ENCODE measurements around the gene OR10G4. TPM values are rescaled to one million over a fixed set of nuclear protein-coding genes. Genes with fewer than 3 reads are reported as not detected.
"Not testable (repeated sequence)": the region's sequence is repeated elsewhere in the genome, so short reads cannot be mapped to it uniquely, and the experiment has no call there.

OR10G4 gene
- not detected in 2 replicates for total RNA-seq (2014; rRNA removed; shearing (Covaris generic))

GRCh38 chr11:124012697-124013096 is at the start of gene OR10G4:
Gene OR10G4 (plus strand): TSS chr11:124012997. CDS start chr11:124015575, 2,578 bp downstream.
- no peak for DNase-seq (ENCODE audit: low spot score)

- DNase-seq (ENCODE audit: low spot score) = peak; percentile 7
Measured at GRCh38 chr11:123973816-123974215, 39.0 kb upstream of the OR10G4 start.

GRCh38 chr11:123976770-123977560 is 35.8 kb upstream of the OR10G4 start:
- no peak for DNase-seq (ENCODE audit: low spot score)

GRCh38 chr11:123977731-123978347 is 35.0 kb upstream of the OR10G4 start, which contains the start of gene OR10S1:
Gene OR10S1 (minus strand): TSS chr11:123977781. CDS start chr11:123977664, 117 bp downstream.
- DNase-seq (ENCODE audit: low spot score) = no peak

GRCh38 chr11:123979311-123979710 is 33.5 kb upstream of the OR10G4 start:
- DNase-seq (ENCODE audit: low spot score) = no peak

- no peak for DNase-seq (ENCODE audit: low spot score)
Measured at GRCh38 chr11:123995119-123995518, 17.7 kb upstream of the OR10G4 start, which contains the start of gene OR10G6. Gene OR10G6 (minus strand): TSS chr11:123995161. CDS start chr11:123995161, 0 bp downstream.

- not testable (repeated sequence) for DNase-seq (ENCODE audit: low spot score)
Measured at GRCh38 chr11:124015837-124016236, 3.0 kb downstream of the OR10G4 start.

- DNase-seq (ENCODE audit: low spot score) = no peak
Measured at GRCh38 chr11:124026498-124026897, 13.7 kb downstream of the OR10G4 start, which contains the start of gene OR10G8. Gene OR10G8 (plus strand): TSS chr11:124026798. CDS start chr11:124029623, 2,825 bp downstream.

GRCh38 chr11:124036666-124037065 is 23.9 kb downstream of the OR10G4 start:
- no peak for DNase-seq (ENCODE audit: low spot score)

- DNase-seq (ENCODE audit: low spot score) = no peak
Measured at GRCh38 chr11:124039557-124039956, 26.8 kb downstream of the OR10G4 start.

GRCh38 chr11:124041254-124041653 is 28.5 kb downstream of the OR10G4 start, which contains the start of gene OR10G7:
Gene OR10G7 (minus strand): TSS chr11:124041325. CDS start chr11:124039001, 2,324 bp downstream.
- no peak for DNase-seq (ENCODE audit: low spot score)

GRCh38 chr11:124043420-124043819 is 30.6 kb downstream of the OR10G4 start:
- no peak for DNase-seq (ENCODE audit: low spot score)

- no peak for DNase-seq (ENCODE audit: low spot score)
Measured at GRCh38 chr11:124050748-124051147, 38.0 kb downstream of the OR10G4 start.

- DNase-seq (ENCODE audit: low spot score) = no peak
Measured at GRCh38 chr11:124052966-124053365, 40.2 kb downstream of the OR10G4 start.

Other genes with a start within 250 kb of the OR10G4 start
- not detected in 2 replicates for gene OR6M1, start 206.6 kb upstream of the OR10G4 start, total RNA-seq (2014; rRNA removed; shearing (Covaris generic))
- not detected in 2 replicates for gene TMEM225, start 127.3 kb upstream of the OR10G4 start, total RNA-seq (2014; rRNA removed; shearing (Covaris generic))
- gene OR8D4, start 110.8 kb upstream of the OR10G4 start, total RNA-seq (2014; rRNA removed; shearing (Covaris generic)) = not detected in 2 replicates
- gene OR4D5, start 73.4 kb upstream of the OR10G4 start, total RNA-seq (2014; rRNA removed; shearing (Covaris generic)) = not detected in 2 replicates
- gene OR6T1, start 69.2 kb upstream of the OR10G4 start, total RNA-seq (2014; rRNA removed; shearing (Covaris generic)) = not detected in 2 replicates
- not detected in 2 replicates for gene OR10S1, start 35.2 kb upstream of the OR10G4 start, total RNA-seq (2014; rRNA removed; shearing (Covaris generic))
- gene OR10G6, start 17.8 kb upstream of the OR10G4 start, total RNA-seq (2014; rRNA removed; shearing (Covaris generic)) = not detected in 2 replicates
- not detected in 2 replicates for gene OR10G9, start 10.0 kb downstream of the OR10G4 start, total RNA-seq (2014; rRNA removed; shearing (Covaris generic))
- not detected in 2 replicates for gene OR10G8, start 13.8 kb downstream of the OR10G4 start, total RNA-seq (2014; rRNA removed; shearing (Covaris generic))
- gene OR10G7, start 28.3 kb downstream of the OR10G4 start, total RNA-seq (2014; rRNA removed; shearing (Covaris generic)) = not detected in 2 replicates
- gene VWA5A, start 102.5 kb downstream of the OR10G4 start, total RNA-seq (2014; rRNA removed; shearing (Covaris generic)) = 28.0 and 29.3 TPM in 2 replicates
- not detected in 2 replicates for gene OR10D3, start 170.3 kb downstream of the OR10G4 start, total RNA-seq (2014; rRNA removed; shearing (Covaris generic))
- gene OR8G1, start 228.1 kb downstream of the OR10G4 start, total RNA-seq (2014; rRNA removed; shearing (Covaris generic)) = not detected in 2 replicates
- not detected in 2 replicates for gene OR8G5, start 243.4 kb downstream of the OR10G4 start, total RNA-seq (2014; rRNA removed; shearing (Covaris generic))

Data from H4 (cell line).